GM23338 (cell line): Measurements from ENCODE around the gene ST3GAL4. TPM values are rescaled to one million over a fixed set of nuclear protein-coding genes. Genes with fewer than 3 reads are reported as not detected.

Experiments used
- ATAC-seq: fragments of 200-7000 bp; cut with Tn5 transposase; 3 replicates; pipeline ENCODE4 v1.9.1; 2020
- DNase-seq: peaks from one replicate; pipeline ENCODE4 v3.0.0-alpha.2; 2015; ENCODE audit warnings: low spot score
- H2AFZ ChIP-seq: fragments of 200-600 bp; sonication (generic); 2 replicates; pipeline ENCODE4 v1.8.0; 2016; ENCODE audit warnings: antibody characterized with exemption, mild to moderate bottlenecking, moderate library complexity
- H3F3A ChIP-seq: fragments of 200-600 bp; sonication (generic); replicated peaks from 2 replicates; pipeline ENCODE4 v1.8.0; 2017; ENCODE audit warnings: antibody characterized with exemption, mixed run types, low read depth
- H3K27ac ChIP-seq: fragments of 200-600 bp; sonication (generic); 2 replicates; pipeline ENCODE4 v1.6.1; 2016; ENCODE audit warnings: low read depth
- H3K27me3 ChIP-seq: fragments of 200-600 bp; sonication (generic); 2 replicates; pipeline ENCODE4 v1.8.0; 2016; ENCODE audit warnings: mild to moderate bottlenecking, mixed run types, moderate library complexity; ENCODE audit not compliant: insufficient read depth
- H3K36me3 ChIP-seq: fragments of 200-600 bp; sonication (generic); 2 replicates; pipeline ENCODE4 v1.8.0; 2016; ENCODE audit warnings: mild to moderate bottlenecking; ENCODE audit not compliant: insufficient read depth
- H3K4me1 ChIP-seq: fragments of 200-600 bp; sonication (generic); 2 replicates; pipeline ENCODE4 v1.8.0; 2016; ENCODE audit warnings: mild to moderate bottlenecking, moderate library complexity; ENCODE audit not compliant: insufficient read depth
- H3K4me2 ChIP-seq: fragments of 200-600 bp; sonication (generic); 2 replicates; pipeline ENCODE4 v1.7.1; 2017; ENCODE audit warnings: mixed run types
- H3K4me3 ChIP-seq: fragments of 200-600 bp; sonication (generic); 2 replicates; pipeline ENCODE4 v1.6.1; 2016; ENCODE audit warnings: mixed run types
- H3K79me2 ChIP-seq: fragments of 200-600 bp; sonication (generic); replicated peaks from 2 replicates; pipeline ENCODE4 v1.8.0; 2017; ENCODE audit warnings: mild to moderate bottlenecking; ENCODE audit not compliant: insufficient read depth
- H3K9me2 ChIP-seq: fragments of 200-600 bp; sonication (generic); 2 replicates; pipeline ENCODE4 v1.8.0; 2017; ENCODE audit not compliant: insufficient read depth
- H4K20me1 ChIP-seq: fragments of 200-600 bp; sonication (generic); replicated peaks from 2 replicates; pipeline ENCODE4 v1.8.0; 2017; ENCODE audit warnings: mild to moderate bottlenecking; ENCODE audit not compliant: insufficient read depth
- H3K27ac Mint-ChIP-seq: 2 replicates; pipeline ENCODE4 v1.8.0; 2020; ENCODE audit warnings: inconsistent platforms, mild to moderate bottlenecking, moderate library complexity, mixed read lengths
- H3K27me3 Mint-ChIP-seq: 3 replicates; pipeline ENCODE4 v1.8.0; 2022; ENCODE audit warnings: low read depth, mild to moderate bottlenecking, moderate library complexity, mixed read lengths, inconsistent platforms; ENCODE audit not compliant: insufficient read depth, poor library complexity
- H3K36me3 Mint-ChIP-seq: 3 replicates; pipeline ENCODE4 v1.8.0; 2021; ENCODE audit warnings: low read depth, mild to moderate bottlenecking, inconsistent platforms, moderate library complexity, mixed read lengths
- H3K4me1 Mint-ChIP-seq: 3 replicates; pipeline ENCODE4 v1.8.0; 2020; ENCODE audit warnings: mild to moderate bottlenecking, inconsistent platforms, mixed read lengths
- H3K4me3 Mint-ChIP-seq: 3 replicates; pipeline ENCODE4 v1.8.0; 2021; ENCODE audit warnings: moderate library complexity, mild to moderate bottlenecking, inconsistent platforms, mixed read lengths
- H3K9me3 Mint-ChIP-seq: 3 replicates; pipeline ENCODE4 v1.8.0; 2020; ENCODE audit warnings: moderate library complexity, mild to moderate bottlenecking, inconsistent platforms, mixed read lengths
- CREB1 ChIP-seq: fragments of 250-450 bp; sonication (Bioruptor Pico); IDR thresholded peaks from 2 replicates; pipeline ENCODE4 v1.5.0; 2020; ENCODE audit warnings: low read depth, mild to moderate bottlenecking, moderate library complexity
- EZH2phosphoT487 ChIP-seq: fragments of 200-600 bp; sonication (generic); IDR thresholded peaks from one replicate; pipeline ENCODE4 v1.8.1; 2018; ENCODE audit warnings: antibody characterized with exemption; ENCODE audit not compliant: unreplicated experiment
- JUNB ChIP-seq: IDR thresholded peaks from one replicate; pipeline ENCODE4 v1.6.1; 2016; ENCODE audit warnings: antibody characterized with exemption; ENCODE audit not compliant: unreplicated experiment
- NANOG ChIP-seq: IDR thresholded peaks from 2 replicates; pipeline ENCODE4 v1.6.1; 2016; ENCODE audit warnings: antibody characterized with exemption, borderline replicate concordance
- POLR2AphosphoS5 ChIP-seq: IDR thresholded peaks from 2 replicates; pipeline ENCODE4 v1.6.1; 2016; ENCODE audit warnings: antibody characterized with exemption, low read depth
- STAT1 ChIP-seq: IDR thresholded peaks from one replicate; pipeline ENCODE4 v1.6.1; 2016; ENCODE audit warnings: antibody characterized with exemption; ENCODE audit not compliant: unreplicated experiment
- ZNF114 ChIP-seq: fragments of 250-450 bp; sonication (Bioruptor Pico); IDR thresholded peaks from 2 replicates; pipeline ENCODE4 v1.5.0; 2020; ENCODE audit warnings: mild to moderate bottlenecking, moderate library complexity
- ZNF331 ChIP-seq: fragments of 250-450 bp; sonication (Bioruptor Pico); IDR thresholded peaks from 2 replicates; pipeline ENCODE4 v1.5.0; 2020; ENCODE audit warnings: low read depth, mild to moderate bottlenecking, moderate library complexity
- polyA plus RNA-seq: library from polyadenylated mRNA; unstranded; fragments of >200 nt; fragmentation: Nextera tagmentation; extraction: Ambion mirVana; gene quantifications from 2 replicates; pipeline ENCODE4 v1.2.1, GENCODE V29; 2016
- total RNA-seq: library from RNA; depleted of rRNA; stranded (reverse); fragments of >200 nt; shearing (Covaris generic); gene quantifications from 2 replicates; pipeline ENCODE4 v1.2.3, GENCODE V29; 2014
- TF ChIP-seq, protein P1 (sequence below): fragments of 250-450 bp; sonication (Bioruptor Pico); IDR thresholded peaks from 2 replicates; pipeline ENCODE4 v1.5.0; 2020; ENCODE audit warnings: mild to moderate bottlenecking, moderate library complexity
- TF ChIP-seq, protein P2 (sequence below): IDR thresholded peaks from 2 replicates; pipeline ENCODE4 v1.6.1; 2016; ENCODE audit warnings: antibody characterized with exemption
- TF ChIP-seq, protein P3 (sequence below): IDR thresholded peaks from one replicate; pipeline ENCODE4 v1.6.1; 2018; ENCODE audit warnings: antibody characterized with exemption; ENCODE audit not compliant: unreplicated experiment

ST3GAL4 gene
- total and polyA plus RNA-seq, 2 experiments from 2014 or later, result 10.1 to 28.0 TPM

DNA sequence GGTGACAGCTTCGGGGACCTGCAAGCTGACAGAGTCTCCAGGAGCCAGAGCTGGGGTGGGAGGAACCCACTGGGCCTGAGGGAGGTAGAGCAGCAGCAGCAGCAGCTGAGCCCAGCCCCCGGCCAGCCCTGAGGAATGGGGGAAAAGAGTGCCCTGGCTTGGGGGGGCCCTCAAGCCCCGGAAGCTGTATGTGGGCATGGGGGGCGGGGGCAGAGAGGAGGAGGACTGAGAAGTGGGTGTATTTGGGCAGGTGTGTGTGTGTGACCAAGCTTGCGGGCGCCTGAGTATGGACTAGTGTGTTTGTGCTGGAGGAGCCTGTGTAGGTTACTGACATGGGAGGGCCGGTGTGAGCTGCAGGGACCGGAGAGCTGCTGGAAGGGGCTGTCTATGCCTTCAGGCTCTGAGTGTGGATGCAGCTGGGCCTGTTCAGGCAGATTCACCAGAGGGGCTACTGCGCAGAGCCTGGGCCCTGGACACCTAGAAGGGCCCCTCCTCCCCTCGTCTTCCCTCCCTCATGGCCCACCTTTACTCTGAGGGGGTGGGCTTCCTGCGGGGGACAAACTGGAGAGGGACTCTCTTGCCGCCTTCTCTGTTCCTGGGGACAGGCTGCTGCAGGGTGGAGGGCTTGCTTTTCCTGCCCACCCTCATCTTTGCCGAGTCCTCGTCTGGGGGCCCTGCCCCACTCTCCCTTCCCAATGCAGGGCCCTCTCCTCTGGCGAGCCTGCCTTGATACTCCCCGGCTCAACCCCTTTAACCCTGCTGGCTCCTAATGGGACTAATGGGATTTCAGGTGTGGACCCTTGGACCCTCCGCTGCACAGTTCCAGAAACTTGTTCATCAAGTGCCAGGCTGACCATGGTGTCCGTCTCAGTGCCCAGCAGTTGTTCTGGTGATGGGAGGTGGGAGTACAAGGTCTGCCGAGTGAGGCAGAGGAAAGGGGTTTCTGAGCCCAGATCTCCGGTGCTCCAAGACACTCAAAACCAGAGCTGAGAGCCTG lies 28.2 kb downstream of the ST3GAL4 start:
- Histone ChIP-seq H3K79me2 (peaks cover 10% of the 10 kb centered on the region; the same call in 1 of the 2 replicates), H3K27me3 (no peaks in the 10 kb centered on the region), H4K20me1 (0 out of 2 replicates have a peak, but pooled peaks cover 3% of the 10 kb centered on the region), H2AFZ (no peak overlapping the region), H3K4me2 (no peak overlapping the region), H3K27ac (no peak overlapping the region), H3K9me2 (no peaks in the 10 kb centered on the region), H3K4me3 (no peak overlapping the region), H3K36me3 (no peaks in the 10 kb centered on the region), H3F3A (no peaks in the 10 kb centered on the region), H3K4me1 (no peaks in the 10 kb centered on the region)
- Mint-ChIP-seq H3K4me1 (peaks cover 15% of the 10 kb centered on the region), H3K4me3 (no peak overlapping the region), H3K36me3 (no peaks in the 10 kb centered on the region), H3K9me3 (no peaks in the 10 kb centered on the region; the same call in 2 of the 3 replicates), H3K27ac (peak overlapping the region; percentile 67; the same call in 1 of the 2 replicates), H3K27me3 (peaks cover 10% of the 10 kb centered on the region)
- peak; percentile 48 for ATAC-seq
- no peak for DNase-seq
- TF ChIP-seq, protein P1, sequence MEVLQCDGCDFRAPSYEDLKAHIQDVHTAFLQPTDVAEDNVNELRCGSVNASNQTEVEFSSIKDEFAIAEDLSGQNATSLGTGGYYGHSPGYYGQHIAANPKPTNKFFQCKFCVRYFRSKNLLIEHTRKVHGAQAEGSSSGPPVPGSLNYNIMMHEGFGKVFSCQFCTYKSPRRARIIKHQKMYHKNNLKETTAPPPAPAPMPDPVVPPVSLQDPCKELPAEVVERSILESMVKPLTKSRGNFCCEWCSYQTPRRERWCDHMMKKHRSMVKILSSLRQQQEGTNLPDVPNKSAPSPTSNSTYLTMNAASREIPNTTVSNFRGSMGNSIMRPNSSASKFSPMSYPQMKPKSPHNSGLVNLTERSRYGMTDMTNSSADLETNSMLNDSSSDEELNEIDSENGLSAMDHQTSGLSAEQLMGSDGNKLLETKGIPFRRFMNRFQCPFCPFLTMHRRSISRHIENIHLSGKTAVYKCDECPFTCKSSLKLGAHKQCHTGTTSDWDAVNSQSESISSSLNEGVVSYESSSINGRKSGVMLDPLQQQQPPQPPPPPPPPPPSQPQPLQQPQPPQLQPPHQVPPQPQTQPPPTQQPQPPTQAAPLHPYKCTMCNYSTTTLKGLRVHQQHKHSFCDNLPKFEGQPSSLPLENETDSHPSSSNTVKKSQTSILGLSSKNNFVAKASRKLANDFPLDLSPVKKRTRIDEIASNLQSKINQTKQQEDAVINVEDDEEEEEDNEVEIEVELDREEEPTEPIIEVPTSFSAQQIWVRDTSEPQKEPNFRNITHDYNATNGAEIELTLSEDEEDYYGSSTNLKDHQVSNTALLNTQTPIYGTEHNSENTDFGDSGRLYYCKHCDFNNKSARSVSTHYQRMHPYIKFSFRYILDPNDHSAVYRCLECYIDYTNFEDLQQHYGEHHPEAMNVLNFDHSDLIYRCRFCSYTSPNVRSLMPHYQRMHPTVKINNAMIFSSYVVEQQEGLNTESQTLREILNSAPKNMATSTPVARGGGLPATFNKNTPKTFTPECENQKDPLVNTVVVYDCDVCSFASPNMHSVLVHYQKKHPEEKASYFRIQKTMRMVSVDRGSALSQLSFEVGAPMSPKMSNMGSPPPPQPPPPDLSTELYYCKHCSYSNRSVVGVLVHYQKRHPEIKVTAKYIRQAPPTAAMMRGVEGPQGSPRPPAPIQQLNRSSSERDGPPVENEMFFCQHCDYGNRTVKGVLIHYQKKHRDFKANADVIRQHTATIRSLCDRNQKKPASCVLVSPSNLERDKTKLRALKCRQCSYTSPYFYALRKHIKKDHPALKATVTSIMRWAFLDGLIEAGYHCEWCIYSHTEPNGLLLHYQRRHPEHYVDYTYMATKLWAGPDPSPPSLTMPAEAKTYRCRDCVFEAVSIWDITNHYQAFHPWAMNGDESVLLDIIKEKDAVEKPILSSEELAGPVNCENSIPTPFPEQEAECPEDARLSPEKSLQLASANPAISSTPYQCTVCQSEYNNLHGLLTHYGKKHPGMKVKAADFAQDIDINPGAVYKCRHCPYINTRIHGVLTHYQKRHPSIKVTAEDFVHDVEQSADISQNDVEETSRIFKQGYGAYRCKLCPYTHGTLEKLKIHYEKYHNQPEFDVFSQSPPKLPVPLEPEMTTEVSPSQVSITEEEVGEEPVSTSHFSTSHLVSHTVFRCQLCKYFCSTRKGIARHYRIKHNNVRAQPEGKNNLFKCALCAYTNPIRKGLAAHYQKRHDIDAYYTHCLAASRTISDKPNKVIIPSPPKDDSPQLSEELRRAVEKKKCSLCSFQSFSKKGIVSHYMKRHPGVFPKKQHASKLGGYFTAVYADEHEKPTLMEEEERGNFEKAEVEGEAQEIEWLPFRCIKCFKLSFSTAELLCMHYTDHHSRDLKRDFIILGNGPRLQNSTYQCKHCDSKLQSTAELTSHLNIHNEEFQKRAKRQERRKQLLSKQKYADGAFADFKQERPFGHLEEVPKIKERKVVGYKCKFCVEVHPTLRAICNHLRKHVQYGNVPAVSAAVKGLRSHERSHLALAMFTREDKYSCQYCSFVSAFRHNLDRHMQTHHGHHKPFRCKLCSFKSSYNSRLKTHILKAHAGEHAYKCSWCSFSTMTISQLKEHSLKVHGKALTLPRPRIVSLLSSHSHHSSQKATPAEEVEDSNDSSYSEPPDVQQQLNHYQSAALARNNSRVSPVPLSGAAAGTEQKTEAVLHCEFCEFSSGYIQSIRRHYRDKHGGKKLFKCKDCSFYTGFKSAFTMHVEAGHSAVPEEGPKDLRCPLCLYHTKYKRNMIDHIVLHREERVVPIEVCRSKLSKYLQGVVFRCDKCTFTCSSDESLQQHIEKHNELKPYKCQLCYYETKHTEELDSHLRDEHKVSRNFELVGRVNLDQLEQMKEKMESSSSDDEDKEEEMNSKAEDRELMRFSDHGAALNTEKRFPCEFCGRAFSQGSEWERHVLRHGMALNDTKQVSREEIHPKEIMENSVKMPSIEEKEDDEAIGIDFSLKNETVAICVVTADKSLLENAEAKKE (CRISPR knock-in tag), result no peak
- TF ChIP-seq POLR2AphosphoS5, result no peak
- no peak for TF ChIP-seq JUNB
- TF ChIP-seq ZNF114 (CRISPR knock-in tag), result no peak
- no peak for TF ChIP-seq EZH2phosphoT487
- TF ChIP-seq, protein P2, sequence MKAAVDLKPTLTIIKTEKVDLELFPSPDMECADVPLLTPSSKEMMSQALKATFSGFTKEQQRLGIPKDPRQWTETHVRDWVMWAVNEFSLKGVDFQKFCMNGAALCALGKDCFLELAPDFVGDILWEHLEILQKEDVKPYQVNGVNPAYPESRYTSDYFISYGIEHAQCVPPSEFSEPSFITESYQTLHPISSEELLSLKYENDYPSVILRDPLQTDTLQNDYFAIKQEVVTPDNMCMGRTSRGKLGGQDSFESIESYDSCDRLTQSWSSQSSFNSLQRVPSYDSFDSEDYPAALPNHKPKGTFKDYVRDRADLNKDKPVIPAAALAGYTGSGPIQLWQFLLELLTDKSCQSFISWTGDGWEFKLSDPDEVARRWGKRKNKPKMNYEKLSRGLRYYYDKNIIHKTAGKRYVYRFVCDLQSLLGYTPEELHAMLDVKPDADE, result no peak
- TF ChIP-seq, protein P3, sequence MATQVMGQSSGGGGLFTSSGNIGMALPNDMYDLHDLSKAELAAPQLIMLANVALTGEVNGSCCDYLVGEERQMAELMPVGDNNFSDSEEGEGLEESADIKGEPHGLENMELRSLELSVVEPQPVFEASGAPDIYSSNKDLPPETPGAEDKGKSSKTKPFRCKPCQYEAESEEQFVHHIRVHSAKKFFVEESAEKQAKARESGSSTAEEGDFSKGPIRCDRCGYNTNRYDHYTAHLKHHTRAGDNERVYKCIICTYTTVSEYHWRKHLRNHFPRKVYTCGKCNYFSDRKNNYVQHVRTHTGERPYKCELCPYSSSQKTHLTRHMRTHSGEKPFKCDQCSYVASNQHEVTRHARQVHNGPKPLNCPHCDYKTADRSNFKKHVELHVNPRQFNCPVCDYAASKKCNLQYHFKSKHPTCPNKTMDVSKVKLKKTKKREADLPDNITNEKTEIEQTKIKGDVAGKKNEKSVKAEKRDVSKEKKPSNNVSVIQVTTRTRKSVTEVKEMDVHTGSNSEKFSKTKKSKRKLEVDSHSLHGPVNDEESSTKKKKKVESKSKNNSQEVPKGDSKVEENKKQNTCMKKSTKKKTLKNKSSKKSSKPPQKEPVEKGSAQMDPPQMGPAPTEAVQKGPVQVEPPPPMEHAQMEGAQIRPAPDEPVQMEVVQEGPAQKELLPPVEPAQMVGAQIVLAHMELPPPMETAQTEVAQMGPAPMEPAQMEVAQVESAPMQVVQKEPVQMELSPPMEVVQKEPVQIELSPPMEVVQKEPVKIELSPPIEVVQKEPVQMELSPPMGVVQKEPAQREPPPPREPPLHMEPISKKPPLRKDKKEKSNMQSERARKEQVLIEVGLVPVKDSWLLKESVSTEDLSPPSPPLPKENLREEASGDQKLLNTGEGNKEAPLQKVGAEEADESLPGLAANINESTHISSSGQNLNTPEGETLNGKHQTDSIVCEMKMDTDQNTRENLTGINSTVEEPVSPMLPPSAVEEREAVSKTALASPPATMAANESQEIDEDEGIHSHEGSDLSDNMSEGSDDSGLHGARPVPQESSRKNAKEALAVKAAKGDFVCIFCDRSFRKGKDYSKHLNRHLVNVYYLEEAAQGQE, result no peak
- TF ChIP-seq ZNF331 (CRISPR knock-in tag), result no peak
- no peak for TF ChIP-seq CREB1 (CRISPR knock-in tag)
- TF ChIP-seq NANOG, result no peak
- TF ChIP-seq STAT1, result no peak
